Aorta (tissue), 4 donors: ENCODE data around the gene CLDN20. TPM values are rescaled to one million over a fixed set of nuclear protein-coding genes. Genes with fewer than 3 reads are reported as not detected.

Source experiments
- polyA plus RNA-seq, 2 donors: library from polyadenylated mRNA; stranded (reverse); fragments of 200-250 nt; gene quantifications; one replicate each; pipeline ENCODE4 v1.2.3, GENCODE V29; 2013
- total RNA-seq, 2 donors: library from RNA; stranded (reverse); fragmentation: NEBNext Ultra II Directional; extraction: Animal tissue kit (Norgen Biotek cat#: 25700); gene quantifications; one replicate each; pipeline ENCODE4 v1.2.1, GENCODE V29; 2021
- donor health status: healthy with polysubstance abuse.
- donor health status: Bipolar disorder and iron deficiency.
- donor health status: DM: no; HTN: no; CAD: no.
- donor health status: DM: yes; HTN: yes; CAD: no.

The CLDN20 gene
- total and polyA plus RNA-seq, 4 donors, result not detected

Other genes with a start within 250 kb of the CLDN20 start
- 10 to 100 TPM; 16.3 to 23.8 TPM for gene TFB1M, start 50.5 kb downstream of the CLDN20 start, total RNA-seq
- 10 to 100 TPM in 1 of 2 donors, 1 to 10 TPM in 1; 6.0 to 10.0 TPM for gene TFB1M, start 50.5 kb downstream of the CLDN20 start, polyA plus RNA-seq
- gene NOX3, start 191.8 kb downstream of the CLDN20 start, total RNA-seq, result not detected
- gene NOX3, start 191.8 kb downstream of the CLDN20 start, polyA plus RNA-seq, result not detected